Stomach (tissue), 4 donors: ENCODE data around the gene RIPOR3.

Experiments used
- CTCF ChIP-seq, 7 experiments: fragments of 450-650 bp in 4 of 7; fragments of 200-600 bp in 3 of 7; sonication (generic) in 3 of 7; IDR thresholded peaks; one replicate each; pipeline ENCODE4 v1.5.1; 2016 to 2019; ENCODE audit warnings: antibody characterized with exemption in 7 of 7, control low read depth in 2 of 7, mild to moderate bottlenecking in 1 of 7
- POLR2A ChIP-seq, 4 donors: fragments of 450-650 bp; IDR thresholded peaks; one replicate each; pipeline ENCODE4 v1.6.1; 2016; ENCODE audit warnings: antibody characterized with exemption in 4 of 4, control low read depth in 2 of 4, mild to moderate bottlenecking in 1 of 4, moderate library complexity in 1 of 4
- POLR2AphosphoS5 ChIP-seq, 3 donors: sonication (generic); formaldehyde crosslinking; IDR thresholded peaks; one replicate each; pipeline ENCODE4 v1.6.1; 2016; ENCODE audit warnings: antibody characterized with exemption in 3 of 3

- no peak for TF ChIP-seq CTCF (IDR thresholded peaks at IDR 0.05)
- TF ChIP-seq POLR2AphosphoS5 (IDR thresholded peaks at IDR 0.05) = no peak
- no peak for TF ChIP-seq POLR2A (IDR thresholded peaks at IDR 0.05)
Observed at GRCh38 chr20:50701041-50701963, 10.0 kb upstream of the RIPOR3 start.
